Measurements from ENCODE around the gene GBE1. TPM values are rescaled to one million over a fixed set of nuclear protein-coding genes. Genes with fewer than 3 reads are reported as not detected.

GBE1 gene
- polyA plus RNA-seq, 1 donor (not counting 4 experiments of a cell fraction or from before 2014, with no cell fraction given), result 30.2 TPM

GRCh38 chr3:81764665-81765064 lies 3.2 kb upstream of the GBE1 start:
- Histone ChIP-seq H3K9me3 (ENCODE audit: control insufficient read depth, low read depth, low read length) (no peaks in the 10 kb centered on the region), H3K4me1 (ENCODE audit: control insufficient read depth, extremely low read depth, insufficient read depth, low read length) (peaks cover 16% of the 10 kb centered on the region), H4K20me1 (ENCODE audit: control insufficient read depth, extremely low read depth, insufficient read depth, low read length) (no peaks in the 10 kb centered on the region), H3K9ac (ENCODE audit: control insufficient read depth, extremely low read depth, insufficient read depth, low read length) (no peak overlapping the region), H3K27me3 (ENCODE audit: control insufficient read depth, extremely low read depth, insufficient read depth, low read length) (no peaks in the 10 kb centered on the region), H3K79me2 (ENCODE audit: control insufficient read depth, insufficient read depth, low read length) (peaks cover 2% of the 10 kb centered on the region), H3K9me1 (ENCODE audit: control insufficient read depth, extremely low read depth, insufficient read depth, low read length) (no peaks in the 10 kb centered on the region), H3K4me2 (ENCODE audit: control insufficient read depth, extremely low read depth, insufficient read depth, low read depth, low read length) (no peak overlapping the region), H3K36me3 (ENCODE audit: control insufficient read depth in 2 of 2, extremely low read depth in 1 of 2, insufficient read depth in 2 of 2, low read length in 2 of 2) (no peaks in the 10 kb centered on the region), H3K4me3 (ENCODE audit: control insufficient read depth in 2 of 3, extremely low read depth in 1 of 3, insufficient read depth in 2 of 3, low read depth in 1 of 3, low read length in 3 of 3) (no peak overlapping the region), H2AFZ (ENCODE audit: control insufficient read depth, low read length) (no peak overlapping the region), H3K27ac (ENCODE audit: control insufficient read depth, insufficient read depth, low read length) (no peak overlapping the region)
- dilution Hi-C loops (cut with MboI; ENCODE audit: extremely low pct_ligation_motif_present, low sequenced_read_pairs), result no loop called here
- no peak for FAIRE-seq
- no peak for DNase-seq (ENCODE audit: low read depth, low spot score)
- TF ChIP-seq EZH2 (IDR thresholded peaks at IDR 0.05; ENCODE audit: low read length) (no peak), CTCF (optimal IDR thresholded peaks at IDR 0.05 in 1 of 3, IDR thresholded peaks at IDR 0.05 in 1 of 3, conservative IDR thresholded peaks at IDR 0.05 in 1 of 3; ENCODE audit: extremely low read depth in 1 of 3, insufficient read depth in 2 of 3, low read length in 3 of 3) (no peak)

- H2AFZ ChIP-seq (ENCODE audit: control insufficient read depth, low read length), result no peak overlapping the region
- peaks cover 8% of the 10 kb centered on the region for H3K79me2 ChIP-seq (ENCODE audit: control insufficient read depth, insufficient read depth, low read length)
- no peaks in the 10 kb centered on the region for H3K36me3 ChIP-seq (ENCODE audit: control insufficient read depth in 2 of 2, extremely low read depth in 1 of 2, insufficient read depth in 2 of 2, low read length in 2 of 2)
- H4K20me1 ChIP-seq (ENCODE audit: control insufficient read depth, extremely low read depth, insufficient read depth, low read length), result no peaks in the 10 kb centered on the region
- FAIRE-seq (no peak), DNase-seq (ENCODE audit: low read depth, low spot score) (no peak)
- H3K27me3 ChIP-seq (ENCODE audit: control insufficient read depth, extremely low read depth, insufficient read depth, low read length), result no peaks in the 10 kb centered on the region
- no peak overlapping the region for H3K4me3 ChIP-seq (ENCODE audit: control insufficient read depth in 2 of 3, extremely low read depth in 1 of 3, insufficient read depth in 2 of 3, low read depth in 1 of 3, low read length in 3 of 3)
- TF ChIP-seq EZH2 (IDR thresholded peaks at IDR 0.05; ENCODE audit: low read length) (no peak), CTCF (optimal IDR thresholded peaks at IDR 0.05 in 1 of 3, IDR thresholded peaks at IDR 0.05 in 1 of 3, conservative IDR thresholded peaks at IDR 0.05 in 1 of 3; ENCODE audit: extremely low read depth in 1 of 3, insufficient read depth in 2 of 3, low read length in 3 of 3) (no peak)
- no peak overlapping the region for H3K27ac ChIP-seq (ENCODE audit: control insufficient read depth, insufficient read depth, low read length)
- H3K9ac ChIP-seq (ENCODE audit: control insufficient read depth, extremely low read depth, insufficient read depth, low read length), result no peak overlapping the region
- no peaks in the 10 kb centered on the region for H3K9me3 ChIP-seq (ENCODE audit: control insufficient read depth, low read depth, low read length)
- H3K4me2 ChIP-seq (ENCODE audit: control insufficient read depth, extremely low read depth, insufficient read depth, low read depth, low read length), result no peak overlapping the region
- dilution Hi-C loops (cut with MboI; ENCODE audit: extremely low pct_ligation_motif_present, low sequenced_read_pairs), result no loop called here
- H3K9me1 ChIP-seq (ENCODE audit: control insufficient read depth, extremely low read depth, insufficient read depth, low read length), result no peaks in the 10 kb centered on the region
- peaks cover 22% of the 10 kb centered on the region for H3K4me1 ChIP-seq (ENCODE audit: control insufficient read depth, extremely low read depth, insufficient read depth, low read length)
Measured at GRCh38 chr3:81764002-81764401, 2.6 kb upstream of the GBE1 start.

All from keratinocyte (primary cell).